Measurements from ENCODE around the gene PKP3. TPM values are rescaled to one million over a fixed set of nuclear protein-coding genes. Genes with fewer than 3 reads are reported as not detected.
A peak's percentile ranks its signal among the peaks of the same experiment; 100 is the strongest.
"Not testable (repeated sequence)": the region's sequence is repeated elsewhere in the genome, so short reads cannot be mapped to it uniquely, and the experiment has no call there.

PKP3 gene
- total RNA-seq (3.6 TPM), polyA plus RNA-seq (ENCODE audit: insufficient read depth, low read depth, low replicate concordance) (1.9 TPM)
- long read RNA-seq, donor 1, partial matches to known transcripts, result 0 of 1 reads
- long read RNA-seq, donor 1, other reads (novel, unspliced or antisense), result 0 of 1 reads
- long read RNA-seq, donor 2, result 0 reads
- long read RNA-seq, donor 3, partial matches to known transcripts, result 0 of 1 reads
- long read RNA-seq, donor 3, other reads (novel, unspliced or antisense), result 0 of 1 reads
- long read RNA-seq, donor 4, partial matches to known transcripts, result 0 of 2 reads
- long read RNA-seq, donor 4, other reads (novel, unspliced or antisense), result 0 of 2 reads
- long read RNA-seq, donor 5, result 0 reads
- long read RNA-seq, donor 6, result 0 reads
- long read RNA-seq, donor 7, transcript PKP3-201 (13 exons, 2,809 nt), result major isoform, 8 of 13 reads
- long read RNA-seq, donor 7, partial matches to known transcripts, result 1 of 13 reads
- long read RNA-seq, donor 7, other reads (novel, unspliced or antisense), result 4 of 13 reads
- long read RNA-seq, donor 8, result 0 reads
- long read RNA-seq, donor 9, result 0 reads
- long read RNA-seq, donor 10, result 0 reads

GRCh38 chr11:394034-394857 lies at the start of gene PKP3:
TSS of gene PKP3 (plus strand) at chr11:394209. CDS start at chr11:394293, 84 bp downstream.
- no peak within 1 kb of the TSS for H3K27ac ChIP-seq (ENCODE audit: low read depth in 2 of 2, low read length in 2 of 2)
- no peaks in the 10 kb centered on the region for H3K27me3 ChIP-seq (ENCODE audit: control insufficient read depth, insufficient read depth, low read length)
- H3K9me3 ChIP-seq (ENCODE audit: control insufficient read depth in 2 of 3, insufficient read depth in 1 of 3, low read length in 3 of 3), result no peaks in the 10 kb centered on the region
- no peaks in the 10 kb centered on the region for H3K36me3 ChIP-seq (ENCODE audit: control insufficient read depth in 2 of 3, insufficient read depth in 3 of 3, low read length in 3 of 3)
- intact Hi-C loops (cut with DNase I), result no loop called here
- H3K4me1 ChIP-seq (ENCODE audit: control insufficient read depth in 2 of 3, insufficient read depth in 2 of 3, low read depth in 1 of 3, low read length in 3 of 3), result no peaks in the 10 kb centered on the region
- FAIRE-seq (no peak), DNase-seq (peak in 1 of 5 donors; percentile 44)
- TF ChIP-seq CTCF (IDR thresholded peaks at IDR 0.05; ENCODE audit: borderline replicate concordance, extremely low read depth, insufficient read depth), result no peak
- H3K9ac ChIP-seq (ENCODE audit: low read length in 3 of 3), result no peak within 1 kb of the TSS
- H3K4me3 ChIP-seq (ENCODE audit: low read length in 3 of 3), result no peak within 1 kb of the TSS

- Histone ChIP-seq H3K4me3 (ENCODE audit: low read length in 3 of 3) (no peak overlapping the region), H3K27ac (ENCODE audit: low read depth in 2 of 2, low read length in 2 of 2) (no peak overlapping the region), H3K36me3 (ENCODE audit: control insufficient read depth in 2 of 3, insufficient read depth in 3 of 3, low read length in 3 of 3) (no peaks in the 10 kb centered on the region), H3K9ac (ENCODE audit: low read length in 3 of 3) (no peak overlapping the region), H3K4me1 (ENCODE audit: control insufficient read depth in 2 of 3, insufficient read depth in 2 of 3, low read depth in 1 of 3, low read length in 3 of 3) (no peaks in the 10 kb centered on the region), H3K27me3 (ENCODE audit: control insufficient read depth, insufficient read depth, low read length) (no peaks in the 10 kb centered on the region), H3K9me3 (ENCODE audit: control insufficient read depth in 2 of 3, insufficient read depth in 1 of 3, low read length in 3 of 3) (no peaks in the 10 kb centered on the region)
- no peak for TF ChIP-seq CTCF (IDR thresholded peaks at IDR 0.05; ENCODE audit: borderline replicate concordance, extremely low read depth, insufficient read depth)
- intact Hi-C loops (cut with DNase I), result no loop called here
- DNase-seq (no peak), FAIRE-seq (no peak)
Observed at GRCh38 chr11:344836-345578, 49.0 kb upstream of the PKP3 start.

- intact Hi-C loops (cut with DNase I), result no loop called here
- no peaks in the 10 kb centered on the region for H3K36me3 ChIP-seq (ENCODE audit: control insufficient read depth in 2 of 3, insufficient read depth in 3 of 3, low read length in 3 of 3)
- H3K4me3 ChIP-seq (ENCODE audit: low read length in 3 of 3), result no peak overlapping the region
- TF ChIP-seq CTCF (IDR thresholded peaks at IDR 0.05; ENCODE audit: borderline replicate concordance, extremely low read depth, insufficient read depth), result no peak
- no peaks in the 10 kb centered on the region for H3K4me1 ChIP-seq (ENCODE audit: control insufficient read depth in 2 of 3, insufficient read depth in 2 of 3, low read depth in 1 of 3, low read length in 3 of 3)
- H3K9ac ChIP-seq (ENCODE audit: low read length in 3 of 3), result no peak overlapping the region
- no peaks in the 10 kb centered on the region for H3K9me3 ChIP-seq (ENCODE audit: control insufficient read depth in 2 of 3, insufficient read depth in 1 of 3, low read length in 3 of 3)
- DNase-seq, result no peak
- no peaks in the 10 kb centered on the region for H3K27me3 ChIP-seq (ENCODE audit: control insufficient read depth, insufficient read depth, low read length)
- FAIRE-seq, result no peak
- H3K27ac ChIP-seq (ENCODE audit: low read depth in 2 of 2, low read length in 2 of 2), result no peak overlapping the region
Observed at GRCh38 chr11:346529-346928, 47.5 kb upstream of the PKP3 start.

- H3K36me3 ChIP-seq (ENCODE audit: control insufficient read depth in 2 of 3, insufficient read depth in 3 of 3, low read length in 3 of 3); intact Hi-C loops (cut with DNase I); H3K9me3 ChIP-seq (ENCODE audit: control insufficient read depth in 2 of 3, insufficient read depth in 1 of 3, low read length in 3 of 3); H3K27me3 ChIP-seq (ENCODE audit: control insufficient read depth, insufficient read depth, low read length); FAIRE-seq; H3K9ac ChIP-seq (ENCODE audit: low read length in 3 of 3); H3K27ac ChIP-seq (ENCODE audit: low read depth in 2 of 2, low read length in 2 of 2); H3K4me3 ChIP-seq (ENCODE audit: low read length in 3 of 3); DNase-seq: not testable (repeated sequence)
- peaks cover 3 to 17% (median 14%) of the 10 kb centered on the region in 3 donors for H3K4me1 ChIP-seq (ENCODE audit: control insufficient read depth in 2 of 3, insufficient read depth in 2 of 3, low read depth in 1 of 3, low read length in 3 of 3)
Observed at GRCh38 chr11:349270-349954, 44.6 kb upstream of the PKP3 start.
